Mesenchymal stem cell (in vitro differentiated cells and primary cell): ENCODE results near the gene SRP68.

Experiments
- DNase-seq: peaks from one replicate; pipeline ENCODE4 v3.0.0-alpha.2; 2013
- H2AFZ ChIP-seq: one replicate; pipeline ENCODE4 v1.6.1; 2013; ENCODE audit warnings: low read depth, mild to moderate bottlenecking, control low read depth, inconsistent platforms, low read length, moderate library complexity
- H2AK5ac ChIP-seq: 2 replicates; pipeline ENCODE4 v1.6.1; 2013; ENCODE audit warnings: low read length, moderate library complexity, mild to moderate bottlenecking, inconsistent platforms; ENCODE audit not compliant: severe bottlenecking
- H2BK120ac ChIP-seq: one replicate; pipeline ENCODE4 v1.6.1; 2013; ENCODE audit warnings: low read depth, mild to moderate bottlenecking, inconsistent platforms, low read length, moderate library complexity
- H2BK12ac ChIP-seq, 2 experiments: one replicate each; pipeline ENCODE4 v1.6.1; 2013; ENCODE audit warnings: inconsistent platforms in 2 of 2, low read length in 2 of 2, mild to moderate bottlenecking in 2 of 2, moderate library complexity in 2 of 2, control low read depth in 1 of 2
- H2BK15ac ChIP-seq: one replicate; pipeline ENCODE4 v1.6.1; 2013; ENCODE audit warnings: mild to moderate bottlenecking, low read depth, inconsistent platforms; ENCODE audit not compliant: poor library complexity, severe bottlenecking
- H2BK5ac ChIP-seq: 2 replicates; pipeline ENCODE4 v1.6.1; 2013; ENCODE audit warnings: low read depth, mild to moderate bottlenecking, low read length, control low read depth, inconsistent platforms; ENCODE audit not compliant: poor library complexity, severe bottlenecking
- H3K14ac ChIP-seq, 2 experiments: one replicate each; pipeline ENCODE4 v1.6.1; 2013; ENCODE audit warnings: inconsistent platforms in 2 of 2, low read length in 2 of 2, control low read depth in 1 of 2, mild to moderate bottlenecking in 1 of 2, moderate library complexity in 1 of 2
- H3K18ac ChIP-seq, 2 experiments: one replicate each; pipeline ENCODE4 v1.6.1; 2013; ENCODE audit warnings: inconsistent platforms in 2 of 2, low read length in 2 of 2, control low read depth in 1 of 2, low read depth in 1 of 2, mild to moderate bottlenecking in 1 of 2
- H3K23ac ChIP-seq, 2 experiments: one replicate each; pipeline ENCODE4 v1.6.1; 2013; ENCODE audit warnings: inconsistent platforms in 2 of 2, low read length in 2 of 2, mild to moderate bottlenecking in 2 of 2, moderate library complexity in 2 of 2, control low read depth in 1 of 2
- H3K27ac ChIP-seq: 2 replicates; pipeline ENCODE4 v1.5.1; 2013; ENCODE audit warnings: mild to moderate bottlenecking, moderate library complexity, low read length, control low read depth, inconsistent platforms; ENCODE audit not compliant: poor library complexity, severe bottlenecking
- H3K27me3 ChIP-seq, 2 experiments: 2 replicates each; pipeline versions ENCODE4 v1.6.1 to v1.7.0; 2013; ENCODE audit warnings: low read length in 2 of 2, mild to moderate bottlenecking in 2 of 2, moderate library complexity in 2 of 2, control low read depth in 1 of 2, inconsistent platforms in 1 of 2; ENCODE audit not compliant: control insufficient read depth in 1 of 2, insufficient read depth in 1 of 2
- H3K36me3 ChIP-seq, 2 experiments: 2 replicates each; pipeline versions ENCODE4 v1.6.1 to v1.7.0; 2013; ENCODE audit warnings: low read length in 2 of 2, control low read depth in 1 of 2, inconsistent platforms in 1 of 2, low read depth in 1 of 2, mild to moderate bottlenecking in 1 of 2; ENCODE audit not compliant: insufficient read depth in 2 of 2, control insufficient read depth in 1 of 2
- H3K4ac ChIP-seq, 2 experiments: one replicate each; pipeline ENCODE4 v1.6.1; 2013; ENCODE audit warnings: inconsistent platforms in 2 of 2, low read length in 2 of 2, mild to moderate bottlenecking in 2 of 2, moderate library complexity in 2 of 2, control low read depth in 1 of 2, low read depth in 1 of 2
- H3K4me1 ChIP-seq: 2 replicates; pipeline ENCODE4 v1.6.1; 2013; ENCODE audit warnings: low read depth, low read length, control low read depth; ENCODE audit not compliant: control insufficient read depth, insufficient read depth
- H3K4me2 ChIP-seq: 2 replicates; pipeline ENCODE4 v1.6.1; 2013; ENCODE audit warnings: low read length, mild to moderate bottlenecking, inconsistent platforms; ENCODE audit not compliant: poor library complexity, severe bottlenecking
- H3K4me3 ChIP-seq, 2 experiments: 2 replicates each; pipeline versions ENCODE4 v1.5.1 to v1.7.0; 2013; ENCODE audit warnings: low read length in 2 of 2, mild to moderate bottlenecking in 2 of 2, control low read depth in 1 of 2, low read depth in 1 of 2; ENCODE audit not compliant: insufficient read depth in 1 of 2
- H3K79me1 ChIP-seq: replicated peaks from 2 replicates; pipeline ENCODE4 v1.6.1; 2013; ENCODE audit warnings: mild to moderate bottlenecking, control low read depth, low read length, inconsistent platforms; ENCODE audit not compliant: poor library complexity, severe bottlenecking
- H3K9ac ChIP-seq: 2 replicates; pipeline ENCODE4 v1.7.0; 2013; ENCODE audit warnings: mild to moderate bottlenecking, low read length, moderate library complexity
- H3K9me3 ChIP-seq: 2 replicates; pipeline ENCODE4 v1.7.0; 2013; ENCODE audit warnings: mild to moderate bottlenecking, low read length; ENCODE audit not compliant: control insufficient read depth
- H4K8ac ChIP-seq: one replicate; pipeline ENCODE4 v1.6.1; 2013; ENCODE audit warnings: inconsistent platforms, mild to moderate bottlenecking, low read length, moderate library complexity
- H4K91ac ChIP-seq: one replicate; pipeline ENCODE4 v1.6.1; 2013; ENCODE audit warnings: mild to moderate bottlenecking, low read length, inconsistent platforms
- WGBS: methylation state at CpG from one replicate; pipeline ENCODE4 v1.1.7; 2013; ENCODE audit warnings: mixed read lengths; 5-methylcytosine and 5-hydroxymethylcytosine counted together

The SRP68 gene

DNA sequence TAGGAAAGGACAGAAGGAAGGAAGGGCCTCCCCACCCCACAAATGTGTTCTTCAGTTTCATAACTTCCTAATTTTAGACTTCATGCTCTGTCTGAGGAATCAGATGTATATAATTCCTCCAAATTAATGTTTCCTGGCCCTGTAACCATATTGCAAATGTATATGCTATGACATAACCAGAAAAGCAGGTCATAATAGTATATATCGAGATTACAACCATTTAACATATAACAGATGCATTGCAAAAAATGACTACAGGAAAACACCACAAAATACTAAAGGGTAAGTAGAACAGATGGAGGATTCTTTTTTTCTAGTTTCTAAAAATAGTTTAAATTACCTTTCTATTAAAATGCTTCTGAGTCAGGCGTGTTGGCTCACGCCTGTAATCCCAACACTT, 34.4 kb upstream of the SRP68 start:
- Histone ChIP-seq H3K36me3 (peaks cover 3% of the 10 kb centered on the region in 2 experiments), H3K4me2 (no peak overlapping the region), H2BK120ac (no peak overlapping the region), H4K8ac (no peak overlapping the region), H3K9ac (no peak overlapping the region), H2AFZ (no peak overlapping the region), H4K91ac (peak overlapping the region; percentile 66), H3K27me3 (no peaks in the 10 kb centered on the region), H2BK5ac (no peak overlapping the region), H2BK12ac (no peak overlapping the region), H3K4ac (no peak overlapping the region), H3K14ac (no peak overlapping the region), H2AK5ac (no peak overlapping the region), H3K79me1 (peaks cover 5% of the 10 kb centered on the region), H3K27ac (no peak overlapping the region), H2BK15ac (no peak overlapping the region), H3K23ac (no peak overlapping the region), H3K4me1 (peaks cover 12% of the 10 kb centered on the region), H3K4me3 (no peak overlapping the region), H3K9me3 (no peaks in the 10 kb centered on the region), H3K18ac (no peak overlapping the region)
- no peak for DNase-seq
- 96% methylated on average over 2 of the region's 3 CpGs for WGBS

DNA sequence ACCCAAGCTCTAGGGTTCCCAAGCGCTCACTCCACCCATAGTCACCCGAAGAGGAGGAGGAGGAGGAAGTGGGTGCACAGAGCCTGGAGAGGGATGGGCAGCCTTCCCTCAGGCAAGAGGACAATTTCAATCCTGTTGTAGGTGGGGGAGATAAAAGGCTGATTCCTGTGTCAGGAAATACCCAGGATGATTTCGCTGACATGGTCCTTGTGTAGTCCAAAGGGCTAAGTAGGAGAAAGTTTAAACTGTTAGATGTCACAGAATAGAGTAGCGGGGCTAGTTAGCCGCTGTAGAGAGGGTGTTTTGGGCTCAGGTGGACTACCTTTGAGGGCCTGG, 32.5 kb upstream of the SRP68 start:
- H3K14ac ChIP-seq = no peak overlapping the region
- DNase-seq = no peak
- peaks cover 17 to 20% of the 10 kb centered on the region in 2 experiments for H3K36me3 ChIP-seq
- H3K79me1 ChIP-seq = peaks cover 15% of the 10 kb centered on the region
- H3K27ac ChIP-seq = no peak overlapping the region
- no peak overlapping the region for H3K18ac ChIP-seq
- no peak overlapping the region for H3K23ac ChIP-seq
- H3K4ac ChIP-seq = peak overlapping the region in 1 of 2 experiments; percentile 24
- no peak overlapping the region for H2BK120ac ChIP-seq
- H3K4me1 ChIP-seq = peaks cover 15% of the 10 kb centered on the region
- H2BK12ac ChIP-seq = peak overlapping the region in 1 of 2 experiments; percentile 58
- H4K91ac ChIP-seq = no peak overlapping the region
- peak overlapping the region; percentile 85 for H4K8ac ChIP-seq
- WGBS = 100% methylated on average over 4 of the region's 5 CpGs
- no peaks in the 10 kb centered on the region for H3K27me3 ChIP-seq
- H2BK5ac ChIP-seq = no peak overlapping the region
- no peak overlapping the region for H2AFZ ChIP-seq
- no peak overlapping the region for H3K4me3 ChIP-seq
- H3K4me2 ChIP-seq = no peak overlapping the region
- H2AK5ac ChIP-seq = peak overlapping the region; percentile 77
- H3K9me3 ChIP-seq = no peaks in the 10 kb centered on the region
- H2BK15ac ChIP-seq = no peak overlapping the region
- no peak overlapping the region for H3K9ac ChIP-seq

DNA sequence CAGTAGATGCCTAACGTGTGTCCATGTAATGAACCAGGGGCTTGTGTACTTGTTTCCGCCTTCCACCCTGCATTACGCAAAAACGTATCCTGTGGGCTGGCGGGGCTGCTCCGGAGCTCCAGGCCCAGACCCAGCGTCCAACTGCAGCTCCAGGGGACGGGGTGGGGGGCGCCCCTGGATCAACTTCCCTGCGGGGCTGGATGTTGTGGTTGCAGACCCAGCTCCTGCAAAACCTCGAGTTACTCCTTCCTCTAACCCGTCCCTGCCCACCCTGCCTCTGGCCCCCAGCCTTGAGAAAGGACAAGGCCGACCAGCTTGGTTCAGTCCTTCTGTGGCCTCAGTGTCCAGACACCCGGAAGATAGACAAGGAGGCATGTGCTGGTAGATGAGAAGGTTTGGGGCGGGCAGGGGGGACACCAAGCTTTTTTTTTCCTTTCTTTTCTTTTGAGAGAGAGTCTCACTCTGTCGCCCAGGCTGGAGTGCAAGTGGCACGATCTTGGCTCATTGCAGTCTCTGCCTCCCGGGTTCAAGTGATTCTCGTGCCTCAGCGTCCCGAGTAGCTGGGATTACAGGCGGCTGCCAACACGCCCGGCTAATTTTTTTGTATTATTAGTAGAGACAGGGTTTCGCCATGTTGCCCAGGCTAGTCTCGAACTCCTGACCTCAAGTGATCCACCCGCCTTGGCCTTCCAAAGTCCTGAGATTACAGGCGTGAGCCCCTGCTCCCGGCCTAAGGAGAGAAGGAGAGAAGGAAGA, 32.0 kb upstream of the SRP68 start:
- Histone ChIP-seq H3K79me1 (peaks cover 17% of the 10 kb centered on the region), H3K14ac (peak overlapping the region in 1 of 2 experiments; percentile 26), H4K91ac (peak overlapping the region; percentile 88), H3K4me1 (peaks cover 15% of the 10 kb centered on the region), H2BK5ac (no peak overlapping the region), H3K4me3 (peak overlapping the region; percentile 42 to 81), H2BK15ac (no peak overlapping the region), H2BK120ac (peak overlapping the region; percentile 68), H2BK12ac (peak overlapping the region in 1 of 2 experiments; percentile 58), H3K23ac (peak overlapping the region in 1 of 2 experiments; percentile 42), H3K9ac (peak overlapping the region; percentile 84), H3K9me3 (no peaks in the 10 kb centered on the region), H3K36me3 (peaks cover 20 to 26% of the 10 kb centered on the region in 2 experiments), H3K27me3 (no peaks in the 10 kb centered on the region), H2AFZ (peak overlapping the region; percentile 78), H3K4ac (peak overlapping the region; percentile 91 to 99), H3K4me2 (peak overlapping the region; percentile 73), H3K18ac (peak overlapping the region; percentile 74 to 95), H2AK5ac (peak overlapping the region; percentile 95), H3K27ac (peak overlapping the region; percentile 43), H4K8ac (peak overlapping the region; percentile 100)
- WGBS = 94% methylated on average over 27 of the region's 29 CpGs
- DNase-seq = no peak

DNA sequence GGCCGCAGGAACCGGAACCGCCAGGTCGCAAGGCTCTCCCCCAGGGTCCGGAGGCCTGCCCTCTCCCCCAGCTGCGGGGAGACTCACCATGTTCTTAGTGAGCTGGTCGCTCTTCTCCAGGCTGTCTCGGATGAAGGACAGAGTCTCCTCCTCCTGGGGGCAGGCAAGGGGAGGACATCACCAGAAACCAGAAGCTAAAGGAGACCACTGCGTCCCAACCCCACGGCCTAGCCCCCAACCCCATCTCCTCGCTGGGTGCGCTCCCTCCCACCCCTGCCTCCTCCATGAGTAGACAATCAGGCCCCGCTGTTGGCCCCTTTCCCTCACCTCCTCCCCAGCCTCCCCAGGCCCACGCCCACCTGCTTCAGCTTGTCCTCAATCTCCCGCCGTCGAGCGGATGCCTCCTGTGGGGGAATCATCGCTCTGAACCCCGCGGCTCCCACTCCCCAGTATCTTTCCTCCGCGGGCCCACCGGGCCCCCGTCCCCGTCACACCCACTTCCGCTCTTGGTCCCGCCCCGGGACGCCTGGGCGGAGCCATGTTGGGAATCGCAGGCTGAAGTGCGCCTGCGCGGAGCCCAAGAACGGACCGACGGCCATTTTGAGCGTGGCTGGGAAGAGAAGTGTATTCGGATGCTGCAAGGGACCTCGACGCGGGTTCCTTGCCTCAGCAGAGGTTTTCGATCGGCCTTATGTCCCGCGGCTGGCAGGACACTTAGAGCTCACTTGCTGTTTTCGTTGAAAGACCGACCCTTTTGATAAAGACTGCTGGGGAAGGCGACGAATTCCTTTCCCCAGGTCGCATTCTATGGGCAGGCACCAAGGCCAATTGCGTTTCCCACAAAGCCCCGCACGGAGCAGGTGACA, 31.2 kb upstream of the SRP68 start, which contains the start of gene EXOC7:
TSS of gene EXOC7 (minus strand) at position 514 of the 866 bp plus-strand sequence. CDS start at position 419, 95 bp downstream.
- H4K91ac ChIP-seq = peak within 1 kb of the TSS; percentile 95
- H3K14ac ChIP-seq = peak within 1 kb of the TSS in 1 of 2 experiments; percentile 73
- peak within 1 kb of the TSS; percentile 93 to 95 for H3K18ac ChIP-seq
- peak within 1 kb of the TSS in 1 of 2 experiments; percentile 39 for H2BK12ac ChIP-seq
- H3K23ac ChIP-seq = peak within 1 kb of the TSS in 1 of 2 experiments; percentile 80
- H3K27me3 ChIP-seq = no peaks in the 10 kb centered on the region
- H3K27ac ChIP-seq = peak within 1 kb of the TSS; percentile 71
- peaks cover 24 to 31% of the 10 kb centered on the region in 2 experiments for H3K36me3 ChIP-seq
- peak; percentile 91 for DNase-seq
- H3K4me1 ChIP-seq = peaks cover 15% of the 10 kb centered on the region
- H3K4me2 ChIP-seq = peak within 1 kb of the TSS; percentile 73
- no peaks in the 10 kb centered on the region for H3K9me3 ChIP-seq
- peak within 1 kb of the TSS; percentile 95 for H2AK5ac ChIP-seq
- H4K8ac ChIP-seq = peak within 1 kb of the TSS; percentile 100
- peaks cover 17% of the 10 kb centered on the region for H3K79me1 ChIP-seq
- H2BK5ac ChIP-seq = peak within 1 kb of the TSS; percentile 22
- H2BK120ac ChIP-seq = peak within 1 kb of the TSS; percentile 90
- peak within 1 kb of the TSS; percentile 84 for H3K9ac ChIP-seq
- no peak within 1 kb of the TSS for H2BK15ac ChIP-seq
- peak within 1 kb of the TSS; percentile 91 to 99 for H3K4ac ChIP-seq
- peak within 1 kb of the TSS; percentile 78 for H2AFZ ChIP-seq
- WGBS = 6% methylated on average over 52 of the region's 55 CpGs
- H3K4me3 ChIP-seq = peak within 1 kb of the TSS; percentile 81 to 86
